ENCODE measurements around the gene CNTN5.

GRCh38 chr11:100208207-100208606, 1187.5 kb downstream of the CNTN5 start:
- TF ChIP-seq POLR2A (IDR thresholded peaks at IDR 0.05; ENCODE audit: low read length) (no peak), GATA1 (IDR thresholded peaks at IDR 0.05; ENCODE audit: low read depth, low read length) (no peak)
